ENCODE data around the gene ANKRD18B.
"Not testable (repeated sequence)": the region's sequence is repeated elsewhere in the genome, so short reads cannot be mapped to it uniquely, and the experiment has no call there.

- not testable (repeated sequence) for TF ChIP-seq CTCF (conservative IDR thresholded peaks at IDR 0.05); EZH2 (IDR thresholded peaks at IDR 0.05; ENCODE audit: low read depth)
Observed at GRCh38 chr9:33521861-33522260, 2.2 kb upstream of the ANKRD18B start.
